Measurements from ENCODE around the gene BCAS3.
"Not testable (repeated sequence)": the region's sequence is repeated elsewhere in the genome, so short reads cannot be mapped to it uniquely, and the experiment has no call there.

BCAS3 gene

DNA sequence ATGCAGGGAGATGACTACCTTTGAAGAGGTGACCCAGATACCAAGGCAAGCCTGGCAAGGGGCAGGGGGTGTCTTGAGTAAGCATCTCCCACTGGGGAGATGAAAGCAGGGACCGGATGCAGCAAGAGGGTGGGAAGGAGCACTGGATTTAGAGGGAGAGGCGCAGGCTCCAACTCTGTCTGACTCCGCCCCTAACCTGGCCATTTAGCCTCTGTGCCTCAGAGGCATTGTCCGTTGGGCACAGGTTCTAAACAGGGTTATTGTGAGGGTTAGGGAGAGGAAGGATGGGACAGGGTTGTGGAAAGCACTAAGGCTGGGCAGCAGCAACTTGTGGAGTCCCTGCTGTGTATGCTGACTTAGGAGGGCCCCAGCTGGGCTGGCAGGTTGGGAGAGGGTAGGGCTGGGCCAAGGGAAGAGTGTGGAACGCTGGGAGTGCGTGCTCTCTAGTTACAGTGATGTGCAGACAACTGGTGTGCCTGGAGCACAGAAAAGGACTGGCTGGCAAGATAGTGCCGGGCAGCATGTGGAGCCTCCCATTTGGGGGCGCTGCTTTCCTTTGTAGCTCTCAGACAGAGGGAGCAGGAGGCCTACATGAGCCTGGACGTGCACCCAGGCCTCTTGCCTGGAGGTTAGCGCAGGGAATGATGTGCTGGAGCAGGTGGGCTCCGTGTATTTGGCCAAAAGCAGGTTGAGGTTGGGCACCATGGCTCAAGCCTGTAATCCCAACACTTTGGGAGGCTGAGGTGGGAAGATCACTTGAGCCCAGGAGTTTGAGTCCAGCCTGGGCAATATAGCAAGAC, 748.2 kb downstream of the BCAS3 start:
- Histone ChIP-seq H3K36me3 (ENCODE audit: control insufficient read depth in 4 of 4, insufficient read depth in 4 of 4, low read length in 3 of 4) (no peaks in the 10 kb centered on the region), H3K27ac (ENCODE audit: insufficient read depth in 1 of 2, low read depth in 1 of 2, low read length in 2 of 2, poor library complexity in 1 of 2, severe bottlenecking in 2 of 2) (no peak overlapping the region), H3K9me3 (ENCODE audit: control extremely low read depth in 1 of 5, control insufficient read depth in 4 of 5, insufficient read depth in 2 of 5, low read depth in 1 of 5, low read length in 4 of 5) (peaks cover 0 to 1% (median 0%) of the 10 kb centered on the region in 5 experiments), H3K27me3 (replicated peaks in 2 of 5; ENCODE audit: control insufficient read depth in 4 of 5, insufficient read depth in 5 of 5, low read length in 4 of 5) (peaks cover 5 to 57% (median 13%) of the 10 kb centered on the region in 5 experiments), H3K4me1 (ENCODE audit: control extremely low read depth in 1 of 4, control insufficient read depth in 4 of 4, insufficient read depth in 4 of 4, low read length in 3 of 4) (no peaks in the 10 kb centered on the region), H3K4me3 (ENCODE audit: control insufficient read depth in 1 of 7, extremely low read depth in 1 of 7, insufficient read depth in 4 of 7, low read depth in 2 of 7, low read length in 6 of 7) (no peak overlapping the region)
- ChIA-PET CTCF (interaction anchor here (0.6 kb wide), 1 partner anchor 135 kb away, joined by 3 read pairs; no protein-coding TSS in a partner anchor), POLR2A (no interaction called here)
- no peak for DNase-seq
- 70% methylated on average over 10 of the region's 11 CpGs for WGBS (ENCODE audit: insufficient coverage)

DNA sequence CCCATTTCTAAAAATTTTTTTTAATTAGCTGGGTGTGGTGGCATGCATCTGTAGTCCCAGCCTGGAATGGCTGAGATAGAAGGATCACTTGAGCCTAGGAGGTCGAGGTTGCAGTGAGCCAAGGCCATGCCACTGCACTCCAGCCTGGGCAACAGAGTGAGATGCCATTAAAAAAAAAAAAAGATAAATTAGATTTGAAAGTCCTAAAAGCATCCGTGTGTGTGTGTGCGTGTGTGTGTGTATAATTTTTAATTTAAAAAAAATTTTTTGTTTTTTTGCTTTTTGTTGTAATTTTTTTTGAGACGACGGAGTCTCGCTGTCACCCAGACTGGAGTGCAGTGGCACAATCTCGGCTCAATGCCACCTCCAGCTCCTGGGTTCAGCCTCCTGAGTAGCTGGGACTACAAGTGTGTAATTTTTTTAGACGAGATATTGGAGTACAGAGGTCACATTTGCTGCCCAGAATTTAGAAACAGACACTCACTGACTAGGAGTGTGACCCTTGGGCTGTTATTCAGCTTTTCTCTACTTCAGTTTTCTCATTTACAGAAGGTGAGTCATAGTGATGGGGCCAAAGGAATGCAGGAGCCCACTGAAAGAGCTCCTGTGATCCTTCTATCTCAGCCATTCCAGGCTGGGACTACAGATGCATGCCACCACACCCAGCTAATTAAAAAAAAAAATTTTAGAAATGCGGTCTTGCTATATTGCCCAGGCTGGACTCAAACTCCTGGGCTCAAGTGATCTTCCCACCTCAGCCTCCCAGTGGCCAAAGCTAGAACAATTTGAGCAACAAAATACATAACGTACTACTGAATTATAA, 749.0 kb downstream of the BCAS3 start:
- Histone ChIP-seq H3K36me3 (ENCODE audit: control insufficient read depth in 4 of 4, insufficient read depth in 4 of 4, low read length in 3 of 4) (no peaks in the 10 kb centered on the region), H3K4me1 (ENCODE audit: control extremely low read depth in 1 of 4, control insufficient read depth in 4 of 4, insufficient read depth in 4 of 4, low read length in 3 of 4) (no peaks in the 10 kb centered on the region), H3K27me3 (replicated peaks in 2 of 5; ENCODE audit: control insufficient read depth in 4 of 5, insufficient read depth in 5 of 5, low read length in 4 of 5) (peaks cover 5 to 52% (median 13%) of the 10 kb centered on the region in 5 experiments), H3K9me3 (ENCODE audit: control extremely low read depth in 1 of 5, control insufficient read depth in 4 of 5, insufficient read depth in 2 of 5, low read depth in 1 of 5, low read length in 4 of 5) (peaks cover 0 to 1% (median 0%) of the 10 kb centered on the region in 5 experiments), H3K4me3 (ENCODE audit: control insufficient read depth in 1 of 7, extremely low read depth in 1 of 7, insufficient read depth in 4 of 7, low read depth in 2 of 7, low read length in 6 of 7) (no peak overlapping the region), H3K27ac (ENCODE audit: insufficient read depth in 1 of 2, low read depth in 1 of 2, low read length in 2 of 2, poor library complexity in 1 of 2, severe bottlenecking in 2 of 2) (no peak overlapping the region)
- WGBS (ENCODE audit: insufficient coverage), result 94% methylated on average over 3 of the region's 10 CpGs
- POLR2A ChIA-PET, result interaction anchor here (0.6 kb wide), 1 partner anchor 740 kb away, joined by 6 read pairs; no protein-coding TSS in a partner anchor
- CTCF ChIA-PET, result interaction anchor here (0.6 to 1.7 kb wide), 2 partner anchors 135 to 157 kb away, joined by 3 to 4 read pairs; no protein-coding TSS in a partner anchor
- no peak for DNase-seq

DNA sequence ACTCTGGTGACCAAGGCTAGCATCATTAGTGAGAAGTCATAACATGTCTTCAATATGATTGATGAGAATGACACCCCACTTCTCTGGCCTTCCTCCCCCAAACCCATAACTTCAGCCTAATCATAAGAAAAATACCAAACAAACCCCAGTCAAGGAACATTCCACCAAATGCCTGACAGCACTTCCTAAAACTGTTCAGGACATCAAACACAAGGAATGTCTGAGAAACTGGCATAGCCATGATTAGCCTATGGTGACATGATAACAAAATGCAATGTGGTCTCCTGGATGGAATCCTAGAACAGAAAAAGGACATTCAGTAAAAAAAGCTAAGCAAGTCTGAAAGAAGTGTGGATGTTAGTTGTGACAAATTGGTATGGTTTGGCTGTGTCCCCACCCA, 749.9 kb downstream of the BCAS3 start:
- ChIA-PET POLR2A (interaction anchor here (0.6 kb wide), 1 partner anchor 741 kb away, joined by 6 read pairs; no protein-coding TSS in a partner anchor), CTCF (interaction anchor here (1.2 to 1.7 kb wide), 2 partner anchors 50 to 156 kb away, joined by 3 to 4 read pairs; no protein-coding TSS in a partner anchor)
- peaks cover 4 to 46% (median 12%) of the 10 kb centered on the region in 5 experiments for H3K27me3 ChIP-seq (replicated peaks in 2 of 5; ENCODE audit: control insufficient read depth in 4 of 5, insufficient read depth in 5 of 5, low read length in 4 of 5)

DNA sequence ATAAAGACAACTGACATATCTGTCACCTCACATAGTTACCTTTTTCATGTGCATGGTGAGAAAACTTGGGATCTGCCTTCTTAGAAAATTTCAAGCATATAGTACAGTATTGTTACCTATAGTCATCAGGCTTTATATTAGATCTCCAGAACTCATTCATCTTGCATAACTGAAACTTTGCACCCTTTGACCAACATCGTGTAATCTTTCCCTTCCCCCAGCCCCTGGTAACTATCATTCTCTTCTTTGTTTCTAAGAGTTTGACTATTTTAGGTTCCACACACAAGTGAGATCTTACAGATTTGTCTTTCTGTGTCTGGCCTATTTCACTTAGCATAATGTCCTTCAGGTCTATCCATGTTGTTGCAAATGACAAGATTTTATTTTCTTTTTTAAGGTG, 751.6 kb downstream of the BCAS3 start:
- POLR2A ChIA-PET, result no interaction called here
- Histone ChIP-seq H3K9me3 (ENCODE audit: control extremely low read depth in 1 of 5, control insufficient read depth in 4 of 5, insufficient read depth in 2 of 5, low read depth in 1 of 5, low read length in 4 of 5) (peaks cover 0 to 3% (median 0%) of the 10 kb centered on the region in 5 experiments), H3K36me3 (ENCODE audit: control insufficient read depth in 4 of 4, insufficient read depth in 4 of 4, low read length in 3 of 4) (no peaks in the 10 kb centered on the region), H3K4me3 (ENCODE audit: control insufficient read depth in 1 of 7, extremely low read depth in 1 of 7, insufficient read depth in 4 of 7, low read depth in 2 of 7, low read length in 6 of 7) (no peak overlapping the region), H3K27ac (ENCODE audit: insufficient read depth in 1 of 2, low read depth in 1 of 2, low read length in 2 of 2, poor library complexity in 1 of 2, severe bottlenecking in 2 of 2) (no peak overlapping the region), H3K27me3 (replicated peaks in 2 of 5; ENCODE audit: control insufficient read depth in 4 of 5, insufficient read depth in 5 of 5, low read length in 4 of 5) (peaks cover 0 to 35% (median 6%) of the 10 kb centered on the region in 5 experiments), H3K4me1 (ENCODE audit: control extremely low read depth in 1 of 4, control insufficient read depth in 4 of 4, insufficient read depth in 4 of 4, low read length in 3 of 4) (no peaks in the 10 kb centered on the region)
- CTCF ChIA-PET, result no interaction called here
- WGBS (ENCODE audit: insufficient coverage), result no CpG with 5 or more reads among the region's 1 CpG
- no peak for DNase-seq

More for the DNA sequence above, 749.9 kb downstream of the BCAS3 start:
- Histone ChIP-seq H3K9me3 (ENCODE audit: control extremely low read depth in 1 of 5, control insufficient read depth in 4 of 5, insufficient read depth in 2 of 5, low read depth in 1 of 5, low read length in 4 of 5) (peaks cover 0 to 1% (median 0%) of the 10 kb centered on the region in 5 experiments), H3K4me3 (ENCODE audit: control insufficient read depth in 1 of 7, extremely low read depth in 1 of 7, insufficient read depth in 4 of 7, low read depth in 2 of 7, low read length in 6 of 7) (no peak overlapping the region), H3K4me1 (ENCODE audit: control extremely low read depth in 1 of 4, control insufficient read depth in 4 of 4, insufficient read depth in 4 of 4, low read length in 3 of 4) (no peaks in the 10 kb centered on the region), H3K36me3 (ENCODE audit: control insufficient read depth in 4 of 4, insufficient read depth in 4 of 4, low read length in 3 of 4) (no peaks in the 10 kb centered on the region), H3K27ac (ENCODE audit: insufficient read depth in 1 of 2, low read depth in 1 of 2, low read length in 2 of 2, poor library complexity in 1 of 2, severe bottlenecking in 2 of 2) (no peak overlapping the region)
- DNase-seq, result no peak

DNA sequence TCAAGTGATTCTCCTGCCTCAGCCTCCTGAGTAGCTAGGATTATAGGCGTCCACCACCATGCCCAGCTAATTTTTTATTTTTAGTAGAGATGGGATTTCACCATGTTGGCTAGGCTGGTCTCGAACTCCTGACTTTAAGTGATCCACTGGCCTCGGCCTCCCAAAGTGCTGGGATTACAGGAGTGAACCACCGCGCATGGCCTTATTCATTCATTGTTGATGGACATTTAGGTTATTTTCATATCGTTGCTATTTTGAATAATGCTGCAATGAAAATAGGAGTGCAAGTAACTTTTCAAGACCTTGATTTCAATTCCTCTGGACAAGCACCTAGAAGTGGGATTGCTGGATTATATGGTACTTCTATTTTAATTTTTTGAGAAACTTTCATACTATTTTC, 752.2 kb downstream of the BCAS3 start:
- CTCF ChIA-PET; H3K4me3 ChIP-seq (ENCODE audit: control insufficient read depth in 1 of 7, extremely low read depth in 1 of 7, insufficient read depth in 4 of 7, low read depth in 2 of 7, low read length in 6 of 7); H3K4me1 ChIP-seq (ENCODE audit: control extremely low read depth in 1 of 4, control insufficient read depth in 4 of 4, insufficient read depth in 4 of 4, low read length in 3 of 4); DNase-seq; POLR2A ChIA-PET; H3K9me3 ChIP-seq (ENCODE audit: control extremely low read depth in 1 of 5, control insufficient read depth in 4 of 5, insufficient read depth in 2 of 5, low read depth in 1 of 5, low read length in 4 of 5); H3K27ac ChIP-seq (ENCODE audit: insufficient read depth in 1 of 2, low read depth in 1 of 2, low read length in 2 of 2, poor library complexity in 1 of 2, severe bottlenecking in 2 of 2); H3K36me3 ChIP-seq (ENCODE audit: control insufficient read depth in 4 of 4, insufficient read depth in 4 of 4, low read length in 3 of 4): not testable (repeated sequence)
- 95% methylated on average over 4 of the region's 6 CpGs for WGBS (ENCODE audit: insufficient coverage)
- peaks cover 0 to 32% (median 6%) of the 10 kb centered on the region in 5 experiments for H3K27me3 ChIP-seq (replicated peaks in 2 of 5; ENCODE audit: control insufficient read depth in 4 of 5, insufficient read depth in 5 of 5, low read length in 4 of 5)

DNA sequence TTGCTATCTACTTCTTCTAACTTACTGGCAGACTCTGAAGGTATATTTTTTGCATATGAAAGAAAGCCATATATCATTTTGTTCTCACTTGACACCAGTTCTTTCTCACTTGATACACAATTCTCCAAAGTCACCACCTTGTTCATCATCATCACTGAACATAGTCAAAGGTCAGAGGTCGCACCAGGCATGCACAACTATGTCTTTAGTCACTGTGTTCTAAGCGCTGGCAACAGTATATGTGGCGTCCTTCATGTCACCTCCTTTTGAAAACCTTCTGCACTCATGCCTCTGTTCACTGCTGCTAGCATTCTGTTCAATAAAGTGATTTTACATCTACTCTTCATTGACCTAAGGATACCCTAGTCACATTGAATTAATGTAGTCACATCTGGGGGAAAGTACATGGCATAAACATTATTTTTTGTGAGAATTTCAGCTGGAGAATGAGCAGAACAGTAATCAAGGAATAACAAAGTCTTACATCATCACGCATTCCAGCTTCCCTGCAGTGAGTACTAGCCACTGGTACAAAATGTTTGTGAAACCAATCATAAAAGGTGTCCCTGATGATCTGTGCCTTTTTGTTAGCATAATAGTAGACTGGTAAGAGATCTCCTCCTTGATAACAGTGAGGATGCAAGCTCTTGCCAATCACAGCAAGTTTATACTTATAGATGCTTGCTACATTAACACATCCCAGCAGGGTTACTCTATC, 754.1 kb downstream of the BCAS3 start:
- DNase-seq, result no peak
- Histone ChIP-seq H3K27me3 (replicated peaks in 2 of 5; ENCODE audit: control insufficient read depth in 4 of 5, insufficient read depth in 5 of 5, low read length in 4 of 5) (peaks cover 0 to 25% (median 6%) of the 10 kb centered on the region in 5 experiments), H3K4me1 (ENCODE audit: control extremely low read depth in 1 of 4, control insufficient read depth in 4 of 4, insufficient read depth in 4 of 4, low read length in 3 of 4) (no peaks in the 10 kb centered on the region), H3K4me3 (ENCODE audit: control insufficient read depth in 1 of 7, extremely low read depth in 1 of 7, insufficient read depth in 4 of 7, low read depth in 2 of 7, low read length in 6 of 7) (no peak overlapping the region), H3K36me3 (ENCODE audit: control insufficient read depth in 4 of 4, insufficient read depth in 4 of 4, low read length in 3 of 4) (no peaks in the 10 kb centered on the region), H3K27ac (ENCODE audit: insufficient read depth in 1 of 2, low read depth in 1 of 2, low read length in 2 of 2, poor library complexity in 1 of 2, severe bottlenecking in 2 of 2) (no peak overlapping the region), H3K9me3 (ENCODE audit: control extremely low read depth in 1 of 5, control insufficient read depth in 4 of 5, insufficient read depth in 2 of 5, low read depth in 1 of 5, low read length in 4 of 5) (peaks cover 0 to 9% (median 4%) of the 10 kb centered on the region in 5 experiments)
- ChIA-PET CTCF (interaction anchor here (0.6 to 1.3 kb wide), 2 partner anchors 11 to 50 kb away, joined by 3 read pairs; no protein-coding TSS in a partner anchor), POLR2A (no interaction called here)
- 80% methylated on average over 1 of the region's 4 CpGs for WGBS (ENCODE audit: insufficient coverage)

All from common myeloid progenitor, CD34-positive (primary cell).